Chondrocyte (in vitro differentiated cells): ENCODE data around the gene PPP3CB. TPM values are rescaled to one million over a fixed set of nuclear protein-coding genes. Genes with fewer than 3 reads are reported as not detected.
A peak's percentile ranks its signal among the peaks of the same experiment; 100 is the strongest.

Source experiments
- DNase-seq: peaks from one replicate; pipeline ENCODE4 v3.0.0; 2021; ENCODE audit warnings: mixed read lengths, low spot score
- H3K27ac Mint-ChIP-seq: one replicate; pipeline ENCODE4 v1.8.0; 2021; ENCODE audit warnings: mild to moderate bottlenecking, moderate library complexity, mixed read lengths; ENCODE audit not compliant: unreplicated experiment
- H3K27me3 Mint-ChIP-seq: 2 replicates; pipeline ENCODE4 v1.8.0; 2021; ENCODE audit warnings: low read depth, mixed read lengths
- H3K36me3 Mint-ChIP-seq: 2 replicates; pipeline ENCODE4 v1.8.0; 2021; ENCODE audit warnings: low read depth, mixed read lengths
- H3K4me1 Mint-ChIP-seq: 2 replicates; pipeline ENCODE4 v1.8.0; 2021; ENCODE audit warnings: low read depth, mild to moderate bottlenecking, mixed read lengths
- H3K4me3 Mint-ChIP-seq: one replicate; pipeline ENCODE4 v1.8.0; 2021; ENCODE audit warnings: mild to moderate bottlenecking, moderate library complexity, mixed read lengths; ENCODE audit not compliant: unreplicated experiment
- H3K9me3 Mint-ChIP-seq: 2 replicates; pipeline ENCODE4 v1.8.0; 2021; ENCODE audit warnings: low read depth, mixed read lengths
- CTCF ChIP-seq: fragments of 200-600 bp; sonication (generic); IDR thresholded peaks from 2 replicates; pipeline ENCODE4 v1.5.0; 2021; ENCODE audit warnings: antibody characterized with exemption, mild to moderate bottlenecking, moderate library complexity
- total RNA-seq: library from RNA; stranded (reverse); gene quantifications from 3 replicates; pipeline ENCODE4 v1.2.1, GENCODE V29; 2021

The PPP3CB gene
- total RNA-seq, 1 donor from 2014 or later, result 61.1 TPM

DNA sequence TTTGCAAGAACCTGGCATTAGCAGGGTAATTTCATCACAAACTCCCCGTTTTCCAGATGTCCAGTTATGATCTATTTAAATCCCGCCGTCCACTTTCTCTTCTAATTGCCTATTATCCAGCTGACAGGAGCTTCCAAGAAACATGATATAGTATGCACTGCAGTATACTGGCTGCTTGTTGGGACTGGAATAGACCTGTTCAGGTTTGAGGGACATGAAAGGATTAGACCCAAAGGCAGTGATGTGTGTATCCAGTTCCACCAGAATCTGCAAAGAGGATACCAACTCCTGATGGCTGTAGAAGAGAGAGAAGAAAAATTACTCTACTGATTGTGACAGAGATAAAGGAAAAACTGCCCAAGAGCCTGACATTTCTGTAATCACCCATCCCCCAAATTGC, 71.3 kb downstream of the PPP3CB start:
- no peaks in the 10 kb centered on the region for H3K9me3 Mint-ChIP-seq
- H3K36me3 Mint-ChIP-seq, result peaks cover 42% of the 10 kb centered on the region
- H3K4me3 Mint-ChIP-seq, result no peak overlapping the region

GRCh38 chr10:73423309-73423708, 72.5 kb downstream of the PPP3CB start:
- Mint-ChIP-seq H3K27ac (no peak overlapping the region), H3K27me3 (no peaks in the 10 kb centered on the region), H3K4me1 (no peaks in the 10 kb centered on the region), H3K9me3 (no peaks in the 10 kb centered on the region), H3K4me3 (no peak overlapping the region), H3K36me3 (peaks cover 42% of the 10 kb centered on the region)
- DNase-seq, result no peak
- TF ChIP-seq CTCF, result no peak

More for the DNA sequence above, 71.3 kb downstream of the PPP3CB start:
- no peaks in the 10 kb centered on the region for H3K27me3 Mint-ChIP-seq
- no peak overlapping the region for H3K27ac Mint-ChIP-seq
- no peak for TF ChIP-seq CTCF
- no peaks in the 10 kb centered on the region for H3K4me1 Mint-ChIP-seq
- DNase-seq, result no peak

DNA sequence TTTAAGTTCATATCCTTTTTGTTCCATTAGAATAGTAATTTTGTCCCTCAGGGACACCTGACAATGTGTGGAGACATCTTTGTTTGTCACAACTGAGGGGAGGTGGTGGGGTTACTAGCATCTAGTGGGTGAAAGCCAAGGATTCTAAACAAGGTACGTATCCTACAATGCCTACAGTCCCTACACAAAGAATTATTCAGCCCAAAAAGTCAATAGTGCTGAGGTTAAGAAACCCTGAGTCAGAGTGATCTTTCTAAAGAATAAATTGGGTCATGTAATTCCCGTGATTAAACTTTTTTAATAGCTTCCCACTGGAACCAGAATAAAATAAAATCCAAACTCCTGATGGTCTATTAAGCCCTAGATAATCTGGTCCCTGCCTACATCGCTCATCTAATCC, 79.3 kb downstream of the PPP3CB start:
- Mint-ChIP-seq H3K27ac (no peak overlapping the region), H3K27me3 (no peaks in the 10 kb centered on the region), H3K36me3 (no peaks in the 10 kb centered on the region), H3K4me3 (no peak overlapping the region), H3K9me3 (no peaks in the 10 kb centered on the region), H3K4me1 (peaks cover 21% of the 10 kb centered on the region)
- TF ChIP-seq CTCF, result no peak
- DNase-seq, result no peak

GRCh38 chr10:73414230-73414945, 81.4 kb downstream of the PPP3CB start:
- DNase-seq, result no peak
- H3K9me3 Mint-ChIP-seq, result no peaks in the 10 kb centered on the region
- TF ChIP-seq CTCF, result peak; percentile 41
- no peaks in the 10 kb centered on the region for H3K36me3 Mint-ChIP-seq
- H3K4me1 Mint-ChIP-seq, result peaks cover 30% of the 10 kb centered on the region
- no peaks in the 10 kb centered on the region for H3K27me3 Mint-ChIP-seq
- peak overlapping the region; percentile 54 for H3K27ac Mint-ChIP-seq
- H3K4me3 Mint-ChIP-seq, result peak overlapping the region; percentile 78

- no peaks in the 10 kb centered on the region for H3K9me3 Mint-ChIP-seq
- peak; percentile 94 for DNase-seq
- TF ChIP-seq CTCF, result peak; percentile 69
- H3K4me3 Mint-ChIP-seq, result peak within 1 kb of the TSS; percentile 79
- H3K27ac Mint-ChIP-seq, result peak within 1 kb of the TSS; percentile 95
- H3K4me1 Mint-ChIP-seq, result peaks cover 36% of the 10 kb centered on the region
- H3K36me3 Mint-ChIP-seq, result no peaks in the 10 kb centered on the region
- H3K27me3 Mint-ChIP-seq, result no peaks in the 10 kb centered on the region
These were observed 82.1 kb downstream of the PPP3CB start, which contains the start of gene ANXA7 for GRCh38 chr10:73413528-73414229. Gene ANXA7 (minus strand): TSS chr10:73414058. CDS start chr10:73400856, 13,202 bp downstream.
